ENCODE measurements around the gene NCKIPSD.

NCKIPSD gene

DNA sequence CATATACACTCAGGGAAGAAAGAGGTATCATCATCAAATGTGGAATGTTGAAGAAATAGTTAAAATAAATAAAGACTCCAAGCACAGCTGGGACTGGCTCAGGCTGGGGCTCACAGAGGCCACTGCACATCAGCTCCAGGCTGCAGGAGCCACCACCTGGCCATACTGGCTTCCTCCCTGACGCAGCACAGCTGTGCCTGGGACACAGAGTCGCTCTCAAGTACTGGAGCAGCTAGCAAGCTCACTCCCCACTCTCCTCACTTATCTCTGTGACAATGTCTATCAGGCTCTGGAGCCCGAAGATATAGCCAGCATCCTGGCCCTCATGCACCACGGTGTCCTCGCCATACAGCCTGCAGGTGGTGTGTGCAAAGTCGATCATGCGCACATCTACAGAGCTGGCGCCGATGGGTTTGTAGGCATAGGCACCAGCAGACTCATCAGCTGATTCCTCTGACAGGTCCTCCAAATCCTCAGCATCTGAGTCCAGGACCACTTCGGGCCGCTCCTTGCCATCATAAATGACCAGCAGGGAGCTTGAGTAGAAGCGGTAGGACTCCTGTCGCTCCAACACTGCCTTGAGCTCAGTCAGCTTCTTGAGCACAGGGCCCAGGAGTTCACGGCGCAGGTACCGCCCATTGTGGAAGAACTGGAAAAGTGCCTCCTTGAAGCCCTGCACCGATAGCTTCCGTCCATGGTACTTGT, 2.5 kb upstream of the NCKIPSD start:
- DNase-seq (ENCODE audit: low read depth), result no peak
- TF ChIP-seq, protein P1, sequence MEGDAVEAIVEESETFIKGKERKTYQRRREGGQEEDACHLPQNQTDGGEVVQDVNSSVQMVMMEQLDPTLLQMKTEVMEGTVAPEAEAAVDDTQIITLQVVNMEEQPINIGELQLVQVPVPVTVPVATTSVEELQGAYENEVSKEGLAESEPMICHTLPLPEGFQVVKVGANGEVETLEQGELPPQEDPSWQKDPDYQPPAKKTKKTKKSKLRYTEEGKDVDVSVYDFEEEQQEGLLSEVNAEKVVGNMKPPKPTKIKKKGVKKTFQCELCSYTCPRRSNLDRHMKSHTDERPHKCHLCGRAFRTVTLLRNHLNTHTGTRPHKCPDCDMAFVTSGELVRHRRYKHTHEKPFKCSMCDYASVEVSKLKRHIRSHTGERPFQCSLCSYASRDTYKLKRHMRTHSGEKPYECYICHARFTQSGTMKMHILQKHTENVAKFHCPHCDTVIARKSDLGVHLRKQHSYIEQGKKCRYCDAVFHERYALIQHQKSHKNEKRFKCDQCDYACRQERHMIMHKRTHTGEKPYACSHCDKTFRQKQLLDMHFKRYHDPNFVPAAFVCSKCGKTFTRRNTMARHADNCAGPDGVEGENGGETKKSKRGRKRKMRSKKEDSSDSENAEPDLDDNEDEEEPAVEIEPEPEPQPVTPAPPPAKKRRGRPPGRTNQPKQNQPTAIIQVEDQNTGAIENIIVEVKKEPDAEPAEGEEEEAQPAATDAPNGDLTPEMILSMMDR (IDR thresholded peaks at IDR 0.05; ENCODE audit: low read depth, low read length, missing control alignments), result no peak
- no peak overlapping the region for H3K4me3 ChIP-seq (ENCODE audit: low read depth, low read length)

DNA sequence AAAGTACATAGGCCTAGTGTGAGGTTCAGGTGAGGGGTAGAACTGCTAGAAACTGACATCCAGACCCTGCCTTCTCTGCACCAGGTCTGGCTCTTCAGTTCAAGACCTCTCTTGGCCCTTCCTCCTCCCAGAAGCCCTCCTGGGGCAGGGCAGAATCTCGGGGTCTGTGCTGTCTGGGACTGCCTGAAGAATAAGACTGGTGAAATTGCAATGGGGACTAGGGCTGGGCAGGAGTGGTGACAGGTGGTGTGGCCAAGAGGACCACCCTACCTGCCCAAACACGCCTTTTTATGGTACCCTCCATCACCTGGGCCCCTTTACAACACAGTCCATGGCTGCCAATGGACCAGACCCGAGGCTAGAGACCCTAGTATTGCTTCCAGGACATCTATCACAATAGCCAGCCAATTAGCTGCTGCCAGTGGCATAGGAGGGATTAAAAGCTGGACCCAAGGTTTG, 1.5 kb upstream of the NCKIPSD start:
- H3K4me3 ChIP-seq (ENCODE audit: low read depth, low read length), result no peak overlapping the region
- no peak for DNase-seq (ENCODE audit: low read depth)
- TF ChIP-seq, protein P1 (IDR thresholded peaks at IDR 0.05; ENCODE audit: low read depth, low read length, missing control alignments), result no peak

DNA sequence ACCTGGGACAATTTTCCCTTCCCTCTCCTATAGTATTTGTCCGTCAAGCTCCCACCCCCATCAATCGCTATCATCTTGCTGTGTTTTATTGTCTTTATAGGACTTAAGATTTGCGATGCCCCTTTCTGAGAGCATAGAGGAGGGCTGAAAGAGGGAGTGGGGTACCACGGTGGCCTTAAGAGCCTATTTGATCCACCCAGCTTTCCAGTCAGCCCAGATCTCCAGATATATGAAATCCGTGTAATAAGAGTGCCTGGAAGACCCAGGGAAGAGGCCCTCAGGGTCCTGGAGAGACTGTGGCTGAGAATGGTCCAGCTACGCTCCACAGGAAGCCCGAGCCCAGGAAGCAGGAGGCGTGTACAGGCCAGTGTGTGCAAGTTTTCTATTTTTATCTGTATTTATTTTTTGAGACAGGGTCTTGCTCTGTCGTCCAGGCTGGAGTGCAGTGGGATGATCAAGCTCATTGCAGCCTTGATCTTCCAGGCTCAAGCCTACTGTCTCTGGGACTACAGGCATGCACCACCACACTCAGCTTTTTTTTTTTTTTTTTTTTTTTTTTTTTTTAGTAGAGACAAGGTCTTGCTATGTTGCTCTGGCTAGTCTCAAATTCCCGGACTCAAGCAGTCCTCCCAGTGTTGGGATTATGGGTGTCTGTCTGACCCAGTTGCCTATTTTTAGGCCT, 964 bp upstream of the NCKIPSD start:
- H3K4me3 ChIP-seq (ENCODE audit: low read depth, low read length), result peak overlapping the region; percentile 97; the same call in 1 of the 2 replicates
- TF ChIP-seq, protein P1 (IDR thresholded peaks at IDR 0.05; ENCODE audit: low read depth, low read length, missing control alignments), result no peak
- DNase-seq (ENCODE audit: low read depth), result no peak

DNA sequence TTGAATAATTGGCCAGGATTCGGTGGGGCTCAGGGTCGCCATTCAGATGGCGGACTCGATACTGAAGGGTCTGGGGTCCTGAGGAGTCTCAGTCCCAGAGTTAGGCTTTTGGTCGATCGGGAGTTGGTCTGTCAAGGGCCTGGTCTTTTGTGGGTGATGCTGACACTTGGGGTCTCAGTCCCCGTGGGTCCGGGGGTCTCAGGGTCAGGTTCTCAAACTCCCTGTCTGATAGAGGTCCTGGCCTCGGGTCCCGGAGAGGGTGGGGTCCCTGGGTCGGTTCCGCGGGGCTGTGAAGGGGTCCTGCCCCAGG, 467 bp downstream of the NCKIPSD start:
- TF ChIP-seq, protein P1 (IDR thresholded peaks at IDR 0.05; ENCODE audit: low read depth, low read length, missing control alignments), result no peak
- H3K4me3 ChIP-seq (ENCODE audit: low read depth, low read length), result peak overlapping the region; percentile 97
- DNase-seq (ENCODE audit: low read depth), result no peak

DNA sequence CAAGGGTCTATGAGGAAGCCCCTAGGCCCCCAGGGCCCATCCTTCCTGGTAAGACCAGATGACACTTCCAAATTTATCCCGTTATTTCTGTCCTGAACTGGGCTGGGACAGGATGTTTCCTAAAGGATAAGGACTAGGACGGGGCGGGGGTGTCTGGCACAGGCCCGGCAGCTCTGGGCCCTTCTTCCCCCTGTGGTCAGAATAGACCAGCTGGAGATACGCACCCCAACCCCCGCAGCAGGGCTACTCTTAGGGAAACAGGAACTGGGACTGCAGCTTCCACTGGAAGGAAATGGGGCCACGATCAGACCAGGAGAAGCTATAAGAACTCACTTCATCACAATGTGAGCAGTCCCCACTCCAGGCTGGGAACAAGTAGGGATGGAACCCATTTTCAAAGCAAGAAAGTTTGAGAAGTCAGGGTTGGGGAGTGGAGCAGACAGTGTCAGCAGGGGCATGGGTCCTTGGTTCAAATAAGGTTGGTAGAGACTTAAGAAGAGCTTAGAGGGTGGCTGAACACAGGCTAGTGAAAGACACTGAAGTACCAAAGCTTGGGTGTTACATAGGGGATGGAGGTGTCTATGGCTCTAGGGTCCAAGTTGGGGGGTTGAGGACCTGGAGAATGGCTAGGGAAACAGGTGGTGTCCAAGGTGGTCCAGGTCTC, 1.1 kb downstream of the NCKIPSD start:
- peak overlapping the region; percentile 97 for H3K4me3 ChIP-seq (ENCODE audit: low read depth, low read length)
- TF ChIP-seq, protein P1 (IDR thresholded peaks at IDR 0.05; ENCODE audit: low read depth, low read length, missing control alignments), result no peak
- DNase-seq (ENCODE audit: low read depth), result no peak

DNA sequence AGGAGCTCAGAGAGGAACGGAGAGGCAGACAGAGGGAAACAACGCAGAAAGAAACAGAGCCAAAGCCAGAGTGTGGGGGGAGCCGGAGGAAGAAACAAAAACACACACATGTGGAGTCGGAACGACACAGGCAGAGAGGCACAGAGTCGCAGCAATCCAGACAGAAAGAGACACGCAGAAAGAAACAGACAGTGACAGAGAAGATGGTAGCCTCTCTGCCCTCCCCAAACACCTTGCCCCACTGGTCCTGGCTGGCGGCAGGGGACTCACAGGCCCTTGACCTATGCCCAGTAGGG, 1.7 kb downstream of the NCKIPSD start:
- DNase-seq (ENCODE audit: low read depth), result no peak
- H3K4me3 ChIP-seq (ENCODE audit: low read depth, low read length), result peak overlapping the region; percentile 97
- TF ChIP-seq, protein P1 (IDR thresholded peaks at IDR 0.05; ENCODE audit: low read depth, low read length, missing control alignments), result no peak

All from GM12864 (cell line).